SK-N-SH treated with all-trans-retinoic acid at 6 μM for 48 hours (cell line): ENCODE measurements around the gene TM6SF1.

Source experiments
- ARNTL ChIP-seq: fragments of 450-650 bp; formaldehyde crosslinking; IDR thresholded peaks from 2 replicates; pipeline ENCODE4 v1.5.0; 2020; ENCODE audit warnings: low read depth, mild to moderate bottlenecking, moderate library complexity, borderline replicate concordance
- ISL1 ChIP-seq: fragments of 250-450 bp; sonication (Bioruptor Pico); IDR thresholded peaks from 2 replicates; pipeline ENCODE4 v2.1.2; 2022; ENCODE audit warnings: mild to moderate bottlenecking, moderate library complexity
- SNAI2 ChIP-seq: fragments of 250-450 bp; sonication (Bioruptor Pico); IDR thresholded peaks from 2 replicates; pipeline ENCODE4 v1.5.0; 2020; ENCODE audit warnings: mild to moderate bottlenecking, moderate library complexity
- TOX ChIP-seq: fragments of 250-450 bp; sonication (Bioruptor Pico); IDR thresholded peaks from 2 replicates; pipeline ENCODE4 v1.8.0; 2021; ENCODE audit warnings: mild to moderate bottlenecking, moderate library complexity, borderline replicate concordance
- ZFP3 ChIP-seq: fragments of 250-450 bp; sonication (Bioruptor Pico); IDR thresholded peaks from 2 replicates; pipeline ENCODE4 v1.5.0; 2020; ENCODE audit warnings: mild to moderate bottlenecking, moderate library complexity
- ZNF70 ChIP-seq: fragments of 450-650 bp; formaldehyde crosslinking; IDR thresholded peaks from 2 replicates; pipeline ENCODE4 v1.5.0; 2020; ENCODE audit warnings: mild to moderate bottlenecking, moderate library complexity
- TF ChIP-seq, protein P1 (sequence below): fragments of 250-450 bp; sonication (Bioruptor Pico); IDR thresholded peaks from 2 replicates; pipeline ENCODE4 v1.5.1; 2020; ENCODE audit warnings: low read depth, mild to moderate bottlenecking, moderate library complexity
- TF ChIP-seq, protein P2 (sequence below): fragments of 250-450 bp; sonication (Bioruptor Pico); IDR thresholded peaks from 2 replicates; pipeline ENCODE4 v1.5.1; 2021; ENCODE audit warnings: mild to moderate bottlenecking, moderate library complexity
- TF ChIP-seq, protein P3 (sequence below): fragments of 250-450 bp; sonication (Bioruptor Pico); IDR thresholded peaks from 2 replicates; pipeline ENCODE4 v1.8.0; 2020; ENCODE audit warnings: mild to moderate bottlenecking, moderate library complexity, borderline replicate concordance

DNA sequence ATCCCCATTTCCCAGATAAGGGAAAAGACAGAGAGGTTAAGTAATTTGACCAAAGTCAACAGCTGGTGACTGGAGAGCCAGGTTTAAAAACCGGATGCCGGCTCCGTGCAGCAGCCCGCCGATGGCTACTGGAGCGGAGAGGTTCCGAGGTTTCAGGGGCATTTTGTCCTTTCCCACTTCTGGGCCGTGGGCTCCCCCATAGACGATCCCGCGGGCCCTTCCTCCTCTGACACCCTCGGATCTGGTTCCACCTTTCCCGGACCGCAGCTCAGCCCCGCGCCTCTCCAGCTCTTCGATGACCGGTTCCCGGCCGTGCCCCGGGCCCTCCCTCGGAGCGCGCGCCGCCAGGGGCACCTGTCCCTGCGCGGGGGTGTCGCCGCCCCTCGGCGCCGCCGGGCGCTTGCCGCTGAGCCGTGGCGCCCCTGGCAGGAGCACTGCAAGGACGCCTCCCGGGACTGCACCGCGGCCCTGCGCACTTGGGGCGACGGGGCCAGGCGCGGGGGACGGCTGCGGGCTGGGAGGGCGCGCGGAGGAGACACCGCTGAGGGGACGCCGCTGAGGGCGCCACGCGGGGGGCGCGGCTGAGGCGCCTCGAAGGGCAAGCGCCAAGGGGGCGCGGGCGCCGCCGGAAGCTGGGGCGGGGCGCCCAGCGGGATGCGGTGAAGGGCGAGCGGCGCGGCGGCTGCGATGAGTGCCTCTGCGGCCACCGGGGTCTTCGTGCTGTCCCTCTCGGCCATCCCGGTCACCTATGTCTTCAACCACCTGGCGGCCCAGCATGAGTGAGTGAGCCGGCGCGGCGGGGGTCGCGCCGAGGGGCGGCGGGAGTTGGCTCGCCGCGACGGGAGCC lies at the start of gene TM6SF1:
- TF ChIP-seq, protein P1, sequence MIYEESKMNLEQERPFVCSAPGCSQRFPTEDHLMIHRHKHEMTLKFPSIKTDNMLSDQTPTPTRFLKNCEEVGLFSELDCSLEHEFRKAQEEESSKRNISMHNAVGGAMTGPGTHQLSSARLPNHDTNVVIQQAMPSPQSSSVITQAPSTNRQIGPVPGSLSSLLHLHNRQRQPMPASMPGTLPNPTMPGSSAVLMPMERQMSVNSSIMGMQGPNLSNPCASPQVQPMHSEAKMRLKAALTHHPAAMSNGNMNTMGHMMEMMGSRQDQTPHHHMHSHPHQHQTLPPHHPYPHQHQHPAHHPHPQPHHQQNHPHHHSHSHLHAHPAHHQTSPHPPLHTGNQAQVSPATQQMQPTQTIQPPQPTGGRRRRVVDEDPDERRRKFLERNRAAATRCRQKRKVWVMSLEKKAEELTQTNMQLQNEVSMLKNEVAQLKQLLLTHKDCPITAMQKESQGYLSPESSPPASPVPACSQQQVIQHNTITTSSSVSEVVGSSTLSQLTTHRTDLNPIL (CRISPR knock-in tag), result no peak
- no peak for TF ChIP-seq ZFP3
- TF ChIP-seq, protein P2, sequence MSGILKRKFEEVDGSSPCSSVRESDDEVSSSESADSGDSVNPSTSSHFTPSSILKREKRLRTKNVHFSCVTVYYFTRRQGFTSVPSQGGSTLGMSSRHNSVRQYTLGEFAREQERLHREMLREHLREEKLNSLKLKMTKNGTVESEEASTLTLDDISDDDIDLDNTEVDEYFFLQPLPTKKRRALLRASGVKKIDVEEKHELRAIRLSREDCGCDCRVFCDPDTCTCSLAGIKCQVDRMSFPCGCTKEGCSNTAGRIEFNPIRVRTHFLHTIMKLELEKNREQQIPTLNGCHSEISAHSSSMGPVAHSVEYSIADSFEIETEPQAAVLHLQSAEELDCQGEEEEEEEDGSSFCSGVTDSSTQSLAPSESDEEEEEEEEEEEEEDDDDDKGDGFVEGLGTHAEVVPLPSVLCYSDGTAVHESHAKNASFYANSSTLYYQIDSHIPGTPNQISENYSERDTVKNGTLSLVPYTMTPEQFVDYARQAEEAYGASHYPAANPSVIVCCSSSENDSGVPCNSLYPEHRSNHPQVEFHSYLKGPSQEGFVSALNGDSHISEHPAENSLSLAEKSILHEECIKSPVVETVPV (CRISPR knock-in tag), result no peak
- TF ChIP-seq ISL1 (CRISPR knock-in tag), result no peak
- no peak for TF ChIP-seq SNAI2 (CRISPR knock-in tag)
- TF ChIP-seq, protein P3, sequence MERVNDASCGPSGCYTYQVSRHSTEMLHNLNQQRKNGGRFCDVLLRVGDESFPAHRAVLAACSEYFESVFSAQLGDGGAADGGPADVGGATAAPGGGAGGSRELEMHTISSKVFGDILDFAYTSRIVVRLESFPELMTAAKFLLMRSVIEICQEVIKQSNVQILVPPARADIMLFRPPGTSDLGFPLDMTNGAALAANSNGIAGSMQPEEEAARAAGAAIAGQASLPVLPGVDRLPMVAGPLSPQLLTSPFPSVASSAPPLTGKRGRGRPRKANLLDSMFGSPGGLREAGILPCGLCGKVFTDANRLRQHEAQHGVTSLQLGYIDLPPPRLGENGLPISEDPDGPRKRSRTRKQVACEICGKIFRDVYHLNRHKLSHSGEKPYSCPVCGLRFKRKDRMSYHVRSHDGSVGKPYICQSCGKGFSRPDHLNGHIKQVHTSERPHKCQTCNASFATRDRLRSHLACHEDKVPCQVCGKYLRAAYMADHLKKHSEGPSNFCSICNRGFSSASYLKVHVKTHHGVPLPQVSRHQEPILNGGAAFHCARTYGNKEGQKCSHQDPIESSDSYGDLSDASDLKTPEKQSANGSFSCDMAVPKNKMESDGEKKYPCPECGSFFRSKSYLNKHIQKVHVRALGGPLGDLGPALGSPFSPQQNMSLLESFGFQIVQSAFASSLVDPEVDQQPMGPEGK (CRISPR knock-in tag), result no peak
- TF ChIP-seq TOX (CRISPR knock-in tag), result no peak
- TF ChIP-seq ARNTL (CRISPR knock-in tag), result no peak
- TF ChIP-seq ZNF70 (CRISPR knock-in tag), result no peak
